ENCODE measurements around the gene P2RX7.
A peak's percentile ranks its signal among the peaks of the same experiment; 100 is the strongest.

Gene P2RX7

DNA sequence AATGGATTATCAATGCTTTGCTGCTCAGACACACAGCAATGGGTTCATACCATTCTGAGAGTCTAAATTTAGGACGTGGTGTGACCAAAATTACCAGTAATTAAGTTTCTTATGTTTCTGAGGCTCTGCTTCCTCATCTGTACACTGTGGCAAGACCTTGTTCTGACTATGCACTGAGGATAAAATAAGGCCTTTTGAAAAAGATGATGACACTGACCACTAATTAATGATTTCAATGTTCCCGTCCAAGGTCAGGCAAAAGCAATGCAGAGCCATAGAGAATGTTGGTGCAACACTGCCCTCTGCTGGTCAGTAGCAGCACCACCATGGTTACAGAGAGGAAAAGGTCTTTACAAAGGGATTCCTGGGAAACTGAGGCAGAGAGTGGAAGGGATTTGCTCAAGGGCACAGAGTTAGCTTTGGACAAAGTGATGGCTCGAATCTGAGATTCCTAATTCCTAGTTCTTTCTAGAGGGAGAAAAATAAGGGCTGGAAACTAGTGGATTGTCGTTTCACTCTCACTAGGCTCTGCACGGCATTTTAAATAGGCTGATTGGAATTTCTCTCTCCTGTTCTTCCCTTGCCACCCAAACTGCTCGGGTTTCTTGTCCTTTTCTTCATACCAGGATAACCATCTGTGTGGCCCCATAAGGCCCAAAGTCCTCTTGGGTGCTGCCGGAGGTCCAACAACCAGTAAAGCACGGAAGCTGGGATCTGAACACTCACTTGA is 22.3 kb upstream of the P2RX7 start:
- DNase-seq (ENCODE audit: low read depth in 2 of 2) = peak; percentile 49 to 50

DNA sequence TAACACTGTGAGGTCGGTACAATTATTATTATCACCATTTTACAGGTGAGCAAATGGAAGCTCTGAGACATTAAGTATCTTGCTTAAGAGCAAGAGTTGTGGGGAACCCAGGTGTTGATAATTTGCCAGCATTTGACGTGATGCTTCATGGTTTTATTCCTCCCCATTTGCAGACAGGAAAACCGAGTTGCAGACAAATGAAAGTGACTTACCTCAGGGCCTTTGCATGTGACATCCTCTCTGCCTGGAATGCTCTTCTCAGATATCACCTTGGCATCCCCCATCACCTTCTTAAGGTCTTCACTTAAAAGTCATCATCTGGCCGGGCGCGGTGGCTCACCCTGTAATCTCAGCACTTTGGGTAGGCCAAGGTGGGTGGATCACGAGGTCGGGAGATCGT is 21.0 kb upstream of the P2RX7 start:
- no peak for DNase-seq (ENCODE audit: low read depth in 2 of 2)

DNA sequence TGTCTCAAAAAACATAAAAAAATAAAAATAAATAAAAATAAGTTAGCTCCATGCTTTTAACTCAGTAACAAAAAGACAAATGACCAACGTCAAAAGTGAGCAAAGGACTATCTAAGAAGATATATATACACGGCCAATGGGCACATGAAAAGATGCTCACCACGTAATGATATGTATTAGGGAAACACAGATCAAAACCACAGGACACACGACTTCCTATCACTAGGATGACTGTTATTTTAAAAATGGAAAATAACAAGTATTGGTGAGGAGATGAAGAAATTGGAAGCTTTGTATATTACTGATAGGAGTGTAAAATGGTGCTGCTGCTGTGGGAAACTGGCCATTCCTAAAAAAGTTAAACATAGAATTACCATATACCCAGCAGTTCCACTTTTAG is 20.2 kb upstream of the P2RX7 start:
- no peak for DNase-seq (ENCODE audit: low read depth in 2 of 2)

DNA sequence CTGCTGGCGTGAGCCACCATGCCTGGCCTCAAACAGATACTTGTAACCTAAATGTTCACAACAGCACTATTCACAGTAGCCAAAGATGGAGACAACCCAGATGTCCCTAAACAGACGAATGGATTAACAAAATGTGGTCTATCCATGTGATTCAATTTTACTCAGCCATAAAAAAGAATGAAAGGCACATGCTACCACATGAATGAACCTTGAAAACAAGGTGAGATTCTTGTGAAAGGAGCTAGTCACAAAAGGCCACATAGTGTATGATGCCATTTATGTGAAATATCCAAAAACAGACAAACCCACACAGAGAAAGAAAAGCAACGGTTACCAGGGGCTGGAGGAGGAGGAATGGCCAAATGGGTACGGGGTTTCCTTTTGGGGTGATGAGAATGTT is 19.6 kb upstream of the P2RX7 start:
- no peak for DNase-seq (ENCODE audit: low read depth in 2 of 2)

DNA sequence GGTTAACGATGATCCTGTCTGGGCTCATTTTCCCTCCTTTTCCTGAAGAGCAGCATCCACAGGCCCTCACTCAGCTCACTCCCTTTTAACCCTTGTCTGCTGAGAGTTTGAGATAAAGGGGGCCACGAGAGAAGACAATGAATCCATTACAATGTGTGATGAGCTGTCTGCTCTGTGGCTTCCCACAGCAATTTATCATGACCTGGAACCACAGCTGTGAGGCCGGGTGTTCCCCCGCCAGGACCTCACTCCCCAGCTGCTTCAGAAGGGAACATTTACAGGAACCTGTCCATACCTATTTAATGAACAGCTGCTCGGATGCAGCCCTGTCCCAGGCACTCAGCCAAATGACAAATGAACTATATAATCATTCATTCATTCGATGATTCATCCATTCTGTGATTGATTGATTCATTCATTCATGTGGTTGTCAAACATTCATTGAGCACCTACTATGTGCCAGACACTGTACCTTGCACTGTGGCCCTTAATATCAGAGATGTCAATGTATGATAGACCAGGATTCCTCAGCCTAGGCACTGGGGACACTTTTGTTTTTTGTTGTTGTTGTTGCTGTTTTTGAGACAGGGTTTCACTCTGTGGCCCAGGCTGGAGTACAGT is 18.5 kb upstream of the P2RX7 start:
- DNase-seq (ENCODE audit: low read depth in 2 of 2) = no peak

DNA sequence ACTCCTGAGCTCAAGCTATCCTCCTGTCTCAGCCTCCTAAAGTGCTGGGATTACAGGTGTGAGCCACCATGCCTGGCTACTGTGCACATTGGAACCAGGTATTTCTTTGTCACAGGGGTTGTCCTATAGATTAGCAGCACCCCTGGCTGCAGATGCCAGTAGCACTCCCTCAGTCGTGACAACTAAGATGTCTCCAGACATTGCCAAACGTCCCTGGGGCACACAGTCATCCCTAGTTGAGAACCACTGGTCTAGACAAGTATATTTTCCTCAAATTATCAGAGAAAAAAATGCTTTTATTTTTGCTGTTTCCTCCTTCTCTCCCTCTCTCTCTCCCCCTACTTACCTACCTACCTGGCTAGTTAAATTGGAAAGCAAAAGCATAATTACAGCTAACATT is 17.9 kb upstream of the P2RX7 start:
- no peak for DNase-seq (ENCODE audit: low read depth in 2 of 2)

DNA sequence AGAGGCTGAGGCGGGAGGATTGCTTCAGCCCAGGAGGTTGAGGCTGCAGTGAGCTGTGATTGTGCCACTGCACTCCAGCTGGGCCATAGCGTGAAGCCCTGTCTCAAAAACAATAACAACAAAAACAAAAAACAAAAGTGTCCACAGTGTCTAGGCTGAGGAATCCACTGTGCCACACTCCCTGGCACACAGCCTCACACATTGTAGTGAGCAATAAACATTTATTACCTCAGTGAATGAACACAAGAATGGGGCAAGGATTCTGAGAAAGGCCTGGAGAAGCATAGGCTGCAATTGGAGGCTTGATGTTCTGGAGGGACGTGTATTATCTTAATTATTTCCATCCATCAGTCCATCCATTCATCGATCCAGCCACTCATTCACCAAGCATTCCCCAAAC is 17.1 kb upstream of the P2RX7 start:
- no peak for DNase-seq (ENCODE audit: low read depth in 2 of 2)

DNA sequence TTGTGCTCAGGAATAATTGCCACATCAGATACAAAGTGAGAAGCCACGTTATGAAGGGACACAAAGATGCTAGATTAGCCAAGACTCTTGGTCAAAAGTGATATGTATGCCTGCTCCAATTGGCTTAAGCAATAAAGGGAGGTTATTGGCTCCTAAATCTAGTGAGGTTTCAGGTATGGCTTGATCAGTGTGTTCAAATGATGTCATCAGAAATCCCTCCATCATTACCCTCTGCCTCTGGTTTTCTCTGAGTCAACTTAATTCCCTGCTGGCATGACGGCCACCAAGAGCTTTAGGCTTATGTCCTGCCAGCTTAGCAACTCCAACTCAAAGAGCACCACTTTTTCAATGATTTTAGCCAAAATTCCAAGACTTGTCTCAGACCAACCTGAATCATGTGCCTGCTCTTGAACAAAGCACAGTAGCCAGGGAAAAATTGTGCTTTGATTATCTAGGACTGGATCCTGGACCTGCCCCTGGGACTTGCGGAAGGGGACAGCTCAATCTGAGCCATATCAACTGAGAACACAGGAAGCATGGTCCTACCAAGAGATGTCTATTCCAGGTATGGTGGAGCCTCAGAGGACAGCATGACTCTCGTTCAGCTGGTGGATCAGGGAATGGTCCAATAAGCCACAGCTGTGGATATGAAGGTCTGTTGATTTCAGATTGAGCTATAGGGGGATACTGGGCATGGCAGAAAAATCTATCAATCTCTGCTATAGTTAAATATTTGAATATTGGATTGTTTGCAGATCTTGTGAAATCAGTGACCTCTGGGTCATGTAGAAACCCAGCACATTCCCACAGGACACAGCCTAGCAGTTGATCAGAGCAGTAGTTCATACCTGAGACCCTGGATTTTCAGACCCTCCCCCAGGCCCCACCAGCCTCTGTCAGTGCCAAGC is 16.1 kb upstream of the P2RX7 start:
- no peak for DNase-seq (ENCODE audit: low read depth in 2 of 2)

DNA sequence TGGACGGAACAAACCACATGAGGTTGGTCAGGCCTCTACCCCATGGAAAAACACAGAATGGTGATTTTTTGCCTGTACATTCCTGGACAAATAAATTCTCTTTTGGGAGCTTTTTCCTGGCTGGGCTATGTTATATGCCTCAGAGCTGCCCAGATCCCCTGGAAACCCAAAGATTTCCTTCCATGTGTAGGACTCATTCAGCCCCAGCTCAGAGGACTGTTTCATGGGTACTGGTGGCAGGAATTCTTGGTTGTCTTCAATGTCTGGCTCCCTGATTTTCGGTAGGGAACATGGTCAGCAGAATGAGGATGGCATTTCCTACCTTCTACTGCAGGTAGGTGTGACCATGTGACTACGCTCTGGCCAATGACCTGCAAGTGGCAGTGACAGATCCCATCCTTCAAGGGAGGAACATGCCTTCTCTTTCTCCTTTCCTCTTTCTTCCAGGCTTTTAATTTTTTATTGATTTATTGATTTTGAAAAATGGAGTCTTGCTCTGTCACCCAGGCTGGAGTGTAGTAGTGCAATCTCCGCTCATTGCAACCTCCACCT is 15.4 kb upstream of the P2RX7 start:
- DNase-seq (ENCODE audit: low read depth in 2 of 2) = no peak

DNA sequence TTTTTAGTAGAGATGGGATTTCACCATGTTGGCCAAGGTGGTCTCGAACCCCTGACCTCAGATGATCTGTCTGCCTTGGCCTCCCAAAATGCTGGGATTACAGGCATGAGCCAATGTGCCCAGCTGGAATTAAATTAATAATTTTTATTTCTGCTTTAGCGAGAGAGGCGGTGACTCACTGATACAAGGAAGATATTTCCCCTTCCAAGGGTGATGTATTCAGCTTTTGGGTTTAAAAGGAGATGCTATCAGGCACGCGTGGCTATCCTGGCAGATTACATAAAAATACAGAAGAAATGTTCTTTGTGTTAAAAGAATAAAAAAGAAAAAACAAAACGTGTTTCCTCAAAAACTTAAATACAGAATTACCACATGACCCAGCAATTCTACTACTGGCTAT is 12.4 kb upstream of the P2RX7 start:
- DNase-seq (ENCODE audit: low read depth in 2 of 2) = no peak

DNA sequence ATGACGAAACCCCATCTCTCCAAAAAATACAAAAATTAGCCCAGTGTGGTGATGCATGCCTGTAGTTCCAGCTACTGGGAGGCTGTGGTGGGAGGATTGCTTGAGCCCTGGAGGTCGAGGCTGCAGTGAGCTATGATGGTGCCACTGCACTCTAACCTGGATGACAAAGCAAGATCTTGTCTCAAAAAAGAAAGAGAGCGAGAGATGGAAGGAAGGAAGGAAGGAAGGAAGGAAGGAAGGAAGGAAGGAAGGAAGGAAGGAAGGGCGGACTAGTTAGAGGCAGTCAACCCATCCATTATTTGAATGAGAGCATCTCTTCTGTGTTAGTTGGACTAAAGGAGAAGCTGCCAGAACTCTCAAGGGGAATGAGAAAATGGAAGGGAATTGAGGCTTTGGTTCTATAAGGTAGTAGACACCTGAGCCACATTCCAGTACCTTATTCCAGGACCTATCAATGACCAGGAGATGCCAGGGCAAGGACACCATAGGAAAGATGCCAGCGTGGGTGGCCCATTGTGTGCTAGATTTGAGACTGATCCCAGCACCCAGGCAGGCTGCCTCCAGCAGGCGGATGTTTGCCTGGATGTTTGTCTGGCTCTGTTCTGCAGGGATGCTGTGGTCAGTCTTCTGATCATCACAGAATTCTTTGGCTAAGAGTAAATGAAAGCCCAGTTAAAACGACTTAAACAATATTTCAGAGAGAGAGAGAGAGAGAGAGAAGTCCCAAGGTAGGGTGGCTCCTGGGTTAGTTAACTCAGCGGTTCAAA is 11.5 kb upstream of the P2RX7 start:
- no peak for DNase-seq (ENCODE audit: low read depth in 2 of 2)

DNA sequence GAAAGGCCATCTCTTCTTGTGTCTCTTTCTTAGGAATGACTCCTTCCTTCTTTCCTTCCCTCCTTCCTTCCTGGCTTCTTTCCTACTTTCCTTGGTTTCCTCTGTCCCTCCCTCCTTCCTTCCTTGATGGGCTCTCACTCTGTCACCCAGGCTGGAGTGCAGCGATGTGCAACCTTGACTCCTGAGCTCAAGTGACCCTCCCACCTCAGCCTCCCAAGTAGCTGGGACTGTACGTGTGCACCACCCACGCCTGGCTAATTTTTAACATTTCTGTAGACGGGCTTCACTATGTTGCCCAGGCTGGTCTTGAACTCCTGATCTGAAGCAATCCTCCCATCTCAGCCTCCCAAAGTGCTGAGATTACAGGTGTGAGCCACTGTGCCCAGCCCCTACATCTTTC is 10.9 kb upstream of the P2RX7 start:
- DNase-seq (ENCODE audit: low read depth in 2 of 2) = no peak

DNA sequence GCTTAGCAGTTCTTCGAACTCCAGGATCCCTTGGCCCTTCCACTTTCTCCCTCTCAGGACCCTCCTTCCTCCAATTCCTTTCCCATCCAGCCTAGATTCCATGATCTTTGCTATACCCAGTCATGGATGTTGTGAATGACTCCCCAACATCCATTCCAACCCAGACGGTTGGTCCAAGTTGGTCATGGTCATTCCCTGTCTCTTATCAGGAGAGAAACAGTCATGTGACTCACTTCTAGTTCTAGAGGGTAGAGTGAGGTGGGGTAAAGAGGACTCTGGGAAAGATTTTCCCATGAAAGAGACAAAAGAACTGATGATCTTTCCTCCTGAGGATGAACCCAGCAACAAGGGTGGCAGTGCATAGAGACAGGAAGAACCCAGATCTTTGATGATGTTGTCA is 9.2 kb upstream of the P2RX7 start:
- no peak for DNase-seq (ENCODE audit: low read depth in 2 of 2)

DNA sequence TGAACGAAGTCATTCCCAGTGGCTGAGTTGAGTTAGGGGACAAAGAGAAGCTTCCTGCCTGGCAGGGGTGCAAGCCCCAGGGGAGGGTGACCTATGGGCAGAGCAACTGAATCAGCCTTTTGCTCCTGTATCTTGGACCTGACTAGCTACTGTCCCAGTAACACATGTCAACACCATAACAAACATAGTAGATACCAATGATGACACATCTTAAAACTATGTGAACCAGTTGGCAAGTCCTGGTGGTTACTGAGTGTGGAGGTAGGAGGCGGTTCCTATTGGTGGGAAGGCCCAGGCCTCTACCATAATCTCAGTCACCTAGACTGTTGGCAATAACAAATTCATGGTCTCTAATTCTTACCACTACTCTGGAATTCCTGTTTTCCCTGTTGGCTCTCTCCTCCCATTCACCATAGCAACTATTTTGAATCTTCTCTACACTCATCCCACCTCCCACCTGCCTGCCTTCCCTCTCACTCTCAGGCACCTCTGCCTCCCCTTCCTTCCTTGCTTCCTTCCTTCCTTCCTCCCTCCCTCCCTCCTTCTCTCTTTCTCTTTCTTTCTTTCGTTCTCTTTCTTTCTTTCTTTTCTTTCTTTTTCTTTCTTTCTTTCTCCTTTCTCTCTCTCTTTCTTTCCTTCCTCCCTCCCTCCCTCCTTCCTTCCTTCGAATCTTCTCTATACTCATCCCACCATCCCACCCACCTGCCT is 8.1 kb upstream of the P2RX7 start:
- DNase-seq (ENCODE audit: low read depth in 2 of 2) = no peak

DNA sequence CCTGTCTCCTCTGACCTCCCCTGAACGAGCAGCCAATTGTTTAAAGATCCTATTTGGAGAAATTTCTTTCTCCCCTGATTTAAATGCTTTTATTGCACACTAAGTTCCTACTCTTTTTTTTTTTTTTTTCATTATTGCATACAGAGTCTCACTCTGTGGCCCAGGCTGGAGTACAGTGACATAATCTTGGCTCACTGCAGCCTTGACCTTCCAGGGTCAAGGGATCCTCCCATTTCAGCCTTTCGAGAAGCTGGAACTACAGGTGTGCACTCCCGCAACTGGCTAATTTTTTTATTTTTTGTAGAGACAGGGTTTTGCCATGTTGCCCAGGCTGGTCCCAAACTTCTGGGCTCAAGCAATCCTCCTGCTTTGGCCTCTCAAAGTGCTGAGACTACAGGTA is 5.2 kb upstream of the P2RX7 start:
- DNase-seq (ENCODE audit: low read depth in 2 of 2) = no peak

DNA sequence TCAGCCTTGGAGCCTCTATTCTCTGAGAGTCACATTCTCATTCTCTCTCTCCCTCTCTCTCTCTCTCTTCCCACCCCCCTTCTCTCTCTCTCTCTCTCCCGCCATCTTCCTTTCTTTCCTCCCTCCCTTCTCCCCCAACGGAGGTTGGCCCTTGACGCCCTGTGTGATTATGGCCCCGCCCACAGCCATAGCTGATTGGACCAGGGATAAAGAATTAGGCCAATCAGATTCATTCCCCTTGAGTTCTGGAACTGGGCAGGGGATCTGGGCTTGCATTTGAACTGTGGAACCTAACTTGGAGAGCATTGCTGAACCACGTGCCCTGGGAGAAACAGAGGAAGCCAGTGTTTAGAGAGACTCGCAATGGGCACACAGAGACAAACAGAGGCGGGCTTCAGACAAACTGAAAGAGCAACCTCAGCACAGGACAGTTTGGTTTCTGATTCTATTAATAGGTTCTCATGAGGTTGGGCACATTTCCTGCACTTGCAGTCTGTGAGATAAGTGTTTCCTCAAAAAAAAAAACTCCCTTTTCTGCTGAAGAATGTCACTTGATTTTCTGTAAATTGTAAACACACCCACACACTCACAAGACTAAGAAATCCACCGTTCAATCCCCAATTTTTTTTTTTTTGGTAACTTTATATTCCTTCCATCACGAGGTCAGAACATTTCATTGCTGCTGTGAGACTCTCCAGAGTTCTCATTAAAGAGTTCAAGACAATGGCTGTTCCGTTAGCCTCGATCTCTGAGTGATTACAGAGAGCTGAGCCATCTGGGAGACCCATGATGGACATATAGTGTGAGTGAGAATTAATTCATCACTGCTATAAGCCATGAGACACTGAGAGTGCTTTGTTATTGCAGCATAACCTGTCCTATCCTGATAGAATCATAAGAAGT is 3.5 kb upstream of the P2RX7 start:
- DNase-seq (ENCODE audit: low read depth in 2 of 2) = peak; percentile 68 to 81

DNA sequence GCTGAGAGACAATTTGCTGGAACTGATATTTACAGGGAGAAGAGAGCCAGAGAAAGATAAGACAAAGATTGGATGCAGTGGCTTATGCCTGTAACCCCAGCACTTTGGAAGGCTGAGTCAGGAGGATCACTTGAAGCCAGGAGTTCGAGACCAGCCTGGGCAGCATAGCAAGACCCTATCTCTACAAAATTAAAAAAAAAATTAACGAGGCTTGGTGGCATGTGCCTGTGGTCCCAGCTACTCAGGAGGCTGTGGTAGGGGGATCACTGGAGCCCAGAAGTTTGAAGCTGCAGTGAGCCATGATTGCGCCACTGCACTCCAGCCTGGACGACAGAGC is 2.9 kb upstream of the P2RX7 start:
- no peak for DNase-seq (ENCODE audit: low read depth in 2 of 2)

DNA sequence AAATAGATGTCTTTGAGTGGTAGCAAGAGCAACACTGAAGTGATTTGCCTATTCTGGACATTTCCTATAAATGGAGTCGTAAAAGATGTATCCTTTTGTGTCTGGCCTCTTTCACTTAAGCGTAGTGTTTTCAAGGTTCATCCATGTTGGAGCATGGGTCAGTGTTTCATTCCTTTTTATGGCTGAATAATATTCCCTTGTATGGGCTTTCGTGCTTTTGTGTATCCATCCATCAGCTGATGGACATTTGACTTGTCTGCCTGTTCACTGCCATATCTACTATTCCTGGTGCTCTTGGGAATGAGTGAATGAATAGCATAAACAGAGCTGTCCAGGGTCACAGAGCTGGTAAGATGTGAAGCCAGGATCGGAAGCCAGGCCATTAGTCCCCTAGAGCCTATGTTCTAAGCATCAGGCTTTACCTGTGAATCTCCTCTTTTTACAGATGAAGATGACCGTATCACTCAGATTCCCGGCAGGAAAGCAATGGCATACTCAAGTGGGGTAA is 1.8 kb upstream of the P2RX7 start:
- DNase-seq (ENCODE audit: low read depth in 2 of 2) = no peak

DNA sequence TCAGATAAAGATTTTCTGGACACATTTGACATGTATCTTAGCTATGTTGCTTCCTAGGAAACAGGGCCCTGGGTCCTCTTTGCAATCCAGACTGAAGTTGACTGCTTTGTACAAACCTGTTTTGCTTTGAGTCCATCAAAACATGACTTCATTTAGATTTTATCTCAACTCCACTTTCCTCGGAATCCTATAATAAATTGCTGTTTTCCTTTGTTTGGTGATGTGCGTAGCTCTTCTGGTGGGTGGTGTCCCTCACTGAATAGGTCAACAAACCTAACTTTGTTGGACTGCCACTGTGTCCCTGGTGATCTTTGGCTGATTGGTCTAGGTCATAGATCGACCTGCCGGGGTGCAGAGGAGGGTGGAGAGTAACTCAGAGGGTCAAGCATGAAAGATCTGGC is 735 bp upstream of the P2RX7 start:
- no peak for DNase-seq (ENCODE audit: low read depth in 2 of 2)

DNA sequence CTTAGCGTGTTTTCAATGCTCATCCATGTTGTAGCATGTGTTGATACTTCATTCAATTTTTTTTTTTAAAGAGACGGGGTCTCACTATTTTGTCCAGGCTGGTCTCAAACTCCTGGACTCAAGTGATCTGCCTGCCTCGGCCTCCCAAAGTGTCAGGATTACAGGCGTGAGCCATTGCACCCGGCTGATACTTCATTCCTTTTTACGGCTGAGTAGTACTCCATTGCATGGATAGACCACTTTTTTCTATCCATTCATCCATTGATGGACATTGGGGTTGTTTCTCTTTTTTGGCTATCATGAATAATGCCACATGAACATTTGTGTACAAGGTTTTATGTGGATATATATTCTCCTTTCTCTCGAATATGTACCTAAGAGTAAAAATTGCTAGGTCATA is 1.2 kb downstream of the P2RX7 start:
- no peak for DNase-seq (ENCODE audit: low read depth in 2 of 2)

Measured in stimulated activated CD4-positive, alpha-beta T cell treated with anti-CD3 and anti-CD28 coated beads, Interleukin-4, amount 100 ng/mL, for 48 hours (primary cell).